ACC112 (cell line): ENCODE results near the gene CYP26B1.

Source experiments
- H2AFZ ChIP-seq: fragments of 200-600 bp; sonication (generic); one replicate; pipeline ENCODE4 v1.6.0; 2017; ENCODE audit warnings: antibody characterized with exemption, low read length; ENCODE audit not compliant: unreplicated experiment
- H3K27ac ChIP-seq: fragments of 200-600 bp; sonication (generic); 2 replicates; pipeline ENCODE4 v1.5.1; 2014; ENCODE audit warnings: low read depth, mild to moderate bottlenecking, antibody characterized with exemption, low read length, moderate library complexity
- H3K27me3 ChIP-seq: fragments of 200-600 bp; sonication (generic); 2 replicates; pipeline ENCODE4 v1.6.1; 2014; ENCODE audit warnings: mild to moderate bottlenecking, antibody characterized with exemption, low read length, moderate library complexity, mixed read lengths; ENCODE audit not compliant: insufficient read depth
- H3K36me3 ChIP-seq: fragments of 200-600 bp; sonication (generic); 2 replicates; pipeline ENCODE4 v1.6.1; 2016; ENCODE audit warnings: mild to moderate bottlenecking, antibody characterized with exemption, low read length, moderate library complexity, mixed read lengths; ENCODE audit not compliant: insufficient read depth
- H3K4me1 ChIP-seq: fragments of 200-600 bp; sonication (generic); one replicate; pipeline ENCODE4 v1.6.1; 2016; ENCODE audit warnings: low read length, mixed read lengths; ENCODE audit not compliant: insufficient read depth, unreplicated experiment, control insufficient read depth
- H3K4me3 ChIP-seq: fragments of 200-600 bp; sonication (generic); 2 replicates; pipeline ENCODE4 v1.5.1; 2014; ENCODE audit warnings: mild to moderate bottlenecking, low read depth, low read length
- H3K79me2 ChIP-seq: fragments of 200-600 bp; sonication (generic); one replicate; pipeline ENCODE4 v1.6.0; 2016; ENCODE audit warnings: low read length; ENCODE audit not compliant: control insufficient read depth, unreplicated experiment, insufficient read depth

Gene CYP26B1

GRCh38 chr2:72127401-72128058 is 20.1 kb downstream of the CYP26B1 start:
- H3K4me1 ChIP-seq: peaks cover 6% of the 10 kb centered on the region
- H3K27me3 ChIP-seq: no peaks in the 10 kb centered on the region; the same call in 1 of the 2 replicates
- H3K79me2 ChIP-seq: no peaks in the 10 kb centered on the region
- no peaks in the 10 kb centered on the region for H3K36me3 ChIP-seq
- no peak overlapping the region for H3K27ac ChIP-seq
- no peak overlapping the region for H2AFZ ChIP-seq
- H3K4me3 ChIP-seq: no peak overlapping the region

GRCh38 chr2:72126186-72127100 is 21.2 kb downstream of the CYP26B1 start:
- no peaks in the 10 kb centered on the region for H3K36me3 ChIP-seq
- no peak overlapping the region for H3K4me3 ChIP-seq
- H3K79me2 ChIP-seq: no peaks in the 10 kb centered on the region
- peaks cover 6% of the 10 kb centered on the region for H3K4me1 ChIP-seq
- H2AFZ ChIP-seq: no peak overlapping the region
- H3K27ac ChIP-seq: no peak overlapping the region
- no peaks in the 10 kb centered on the region; the same call in 1 of the 2 replicates for H3K27me3 ChIP-seq

- Histone ChIP-seq H3K4me1 (peaks cover 6% of the 10 kb centered on the region), H3K79me2 (no peaks in the 10 kb centered on the region), H3K36me3 (no peaks in the 10 kb centered on the region), H3K4me3 (no peak overlapping the region), H3K27ac (no peak overlapping the region), H3K27me3 (no peaks in the 10 kb centered on the region), H2AFZ (no peak overlapping the region)
Observed at GRCh38 chr2:72124376-72124775, 23.3 kb downstream of the CYP26B1 start.

- peaks cover 12% of the 10 kb centered on the region for H3K4me1 ChIP-seq
- no peaks in the 10 kb centered on the region for H3K36me3 ChIP-seq
- no peak overlapping the region for H2AFZ ChIP-seq
- no peak overlapping the region for H3K27ac ChIP-seq
- no peaks in the 10 kb centered on the region for H3K27me3 ChIP-seq
- no peak overlapping the region for H3K4me3 ChIP-seq
- no peaks in the 10 kb centered on the region for H3K79me2 ChIP-seq
Observed at GRCh38 chr2:72121153-72121552, 26.5 kb downstream of the CYP26B1 start.

GRCh38 chr2:72118951-72119350 is 28.7 kb downstream of the CYP26B1 start:
- Histone ChIP-seq H3K36me3 (no peaks in the 10 kb centered on the region), H2AFZ (no peak overlapping the region), H3K4me1 (peaks cover 20% of the 10 kb centered on the region), H3K27me3 (no peaks in the 10 kb centered on the region), H3K79me2 (no peaks in the 10 kb centered on the region), H3K27ac (no peak overlapping the region), H3K4me3 (no peak overlapping the region)

- Histone ChIP-seq H3K27ac (no peak overlapping the region), H3K4me1 (peaks cover 20% of the 10 kb centered on the region), H3K79me2 (no peaks in the 10 kb centered on the region), H3K4me3 (no peak overlapping the region), H3K36me3 (no peaks in the 10 kb centered on the region), H2AFZ (no peak overlapping the region), H3K27me3 (no peaks in the 10 kb centered on the region)
Observed at GRCh38 chr2:72118386-72118785, 29.3 kb downstream of the CYP26B1 start.

GRCh38 chr2:72117718-72118117 is 29.9 kb downstream of the CYP26B1 start:
- no peaks in the 10 kb centered on the region for H3K79me2 ChIP-seq
- no peak overlapping the region for H3K4me3 ChIP-seq
- H3K4me1 ChIP-seq: peaks cover 27% of the 10 kb centered on the region
- no peak overlapping the region for H3K27ac ChIP-seq
- no peak overlapping the region for H2AFZ ChIP-seq
- H3K27me3 ChIP-seq: no peaks in the 10 kb centered on the region
- no peaks in the 10 kb centered on the region for H3K36me3 ChIP-seq

GRCh38 chr2:72117029-72117428 is 30.6 kb downstream of the CYP26B1 start:
- Histone ChIP-seq H3K27me3 (no peaks in the 10 kb centered on the region), H2AFZ (no peak overlapping the region), H3K79me2 (no peaks in the 10 kb centered on the region), H3K4me1 (peaks cover 33% of the 10 kb centered on the region), H3K4me3 (no peak overlapping the region), H3K36me3 (no peaks in the 10 kb centered on the region), H3K27ac (no peak overlapping the region)

GRCh38 chr2:72116081-72116533 is 31.6 kb downstream of the CYP26B1 start:
- H2AFZ ChIP-seq: peak overlapping the region; percentile 71
- peak overlapping the region; percentile 62 for H3K27ac ChIP-seq
- peak overlapping the region; percentile 6 for H3K4me3 ChIP-seq
- peaks cover 34% of the 10 kb centered on the region for H3K4me1 ChIP-seq
- H3K36me3 ChIP-seq: no peaks in the 10 kb centered on the region
- H3K79me2 ChIP-seq: no peaks in the 10 kb centered on the region
- H3K27me3 ChIP-seq: no peaks in the 10 kb centered on the region

GRCh38 chr2:72115110-72116080 is 32.3 kb downstream of the CYP26B1 start:
- Histone ChIP-seq H3K4me3 (peak overlapping the region; percentile 6), H3K4me1 (peaks cover 34% of the 10 kb centered on the region), H3K27ac (peak overlapping the region; percentile 62), H3K36me3 (no peaks in the 10 kb centered on the region), H3K79me2 (no peaks in the 10 kb centered on the region), H2AFZ (peak overlapping the region; percentile 19), H3K27me3 (no peaks in the 10 kb centered on the region)
